Thyroid gland (tissue), 4 donors: ENCODE data around the gene CYP2U1.

Source experiments
- POLR2A ChIP-seq, 2 donors: fragments of 450-650 bp; IDR thresholded peaks; one replicate each; pipeline ENCODE4 v1.6.1; 2017; ENCODE audit warnings: antibody characterized with exemption in 2 of 2, mild to moderate bottlenecking in 2 of 2, moderate library complexity in 1 of 2
- TF ChIP-seq, protein P1 (sequence below), 6 experiments: fragments of 200-600 bp in 3 of 6; fragments of 450-650 bp in 3 of 6; sonication (generic) in 3 of 6; IDR thresholded peaks; one replicate each; pipeline ENCODE4 v1.5.1; 2016 to 2019; ENCODE audit warnings: antibody characterized with exemption in 6 of 6, mild to moderate bottlenecking in 2 of 6, inconsistent platforms in 1 of 6, moderate library complexity in 1 of 6

DNA sequence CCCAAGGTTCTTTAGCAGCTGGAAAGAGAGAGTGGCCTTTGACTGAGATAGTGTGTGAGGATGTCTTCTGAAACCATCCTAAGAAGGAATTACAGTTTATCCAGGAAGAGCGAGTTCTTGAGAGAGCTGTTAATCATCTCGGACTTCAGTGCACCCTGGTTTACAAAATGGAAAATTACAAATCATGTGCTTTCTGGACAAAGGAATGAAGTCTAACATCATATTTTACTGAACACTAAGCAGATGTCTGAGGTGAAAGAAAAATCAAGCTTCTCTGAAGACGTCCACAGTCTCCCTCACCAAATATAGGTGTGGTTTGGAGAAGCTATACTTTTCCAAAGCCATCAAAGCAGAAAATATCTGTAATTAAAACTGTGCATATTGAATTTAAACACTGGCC lies 30.8 kb upstream of the CYP2U1 start:
- TF ChIP-seq, protein P1, sequence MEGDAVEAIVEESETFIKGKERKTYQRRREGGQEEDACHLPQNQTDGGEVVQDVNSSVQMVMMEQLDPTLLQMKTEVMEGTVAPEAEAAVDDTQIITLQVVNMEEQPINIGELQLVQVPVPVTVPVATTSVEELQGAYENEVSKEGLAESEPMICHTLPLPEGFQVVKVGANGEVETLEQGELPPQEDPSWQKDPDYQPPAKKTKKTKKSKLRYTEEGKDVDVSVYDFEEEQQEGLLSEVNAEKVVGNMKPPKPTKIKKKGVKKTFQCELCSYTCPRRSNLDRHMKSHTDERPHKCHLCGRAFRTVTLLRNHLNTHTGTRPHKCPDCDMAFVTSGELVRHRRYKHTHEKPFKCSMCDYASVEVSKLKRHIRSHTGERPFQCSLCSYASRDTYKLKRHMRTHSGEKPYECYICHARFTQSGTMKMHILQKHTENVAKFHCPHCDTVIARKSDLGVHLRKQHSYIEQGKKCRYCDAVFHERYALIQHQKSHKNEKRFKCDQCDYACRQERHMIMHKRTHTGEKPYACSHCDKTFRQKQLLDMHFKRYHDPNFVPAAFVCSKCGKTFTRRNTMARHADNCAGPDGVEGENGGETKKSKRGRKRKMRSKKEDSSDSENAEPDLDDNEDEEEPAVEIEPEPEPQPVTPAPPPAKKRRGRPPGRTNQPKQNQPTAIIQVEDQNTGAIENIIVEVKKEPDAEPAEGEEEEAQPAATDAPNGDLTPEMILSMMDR (IDR thresholded peaks at IDR 0.05), result no peak
- no peak for TF ChIP-seq POLR2A (IDR thresholded peaks at IDR 0.05)
